DOHH2 (cell line): Measurements from ENCODE around the gene PCDHB7.
"Not testable (repeated sequence)": the region's sequence is repeated elsewhere in the genome, so short reads cannot be mapped to it uniquely, and the experiment has no call there.

Source experiments
- H3F3A ChIP-seq: fragments of 200-600 bp; sonication (generic), shearing (Covaris generic); 2 replicates; pipeline ENCODE4 v1.6.0; 2016; ENCODE audit warnings: antibody characterized with exemption, mild to moderate bottlenecking; ENCODE audit not compliant: control insufficient read depth, insufficient read depth
- H3K27ac ChIP-seq: fragments of 200-600 bp; sonication (generic); 2 replicates; pipeline ENCODE4 v1.5.1; 2014; ENCODE audit warnings: low read depth, mild to moderate bottlenecking, low read length, moderate library complexity
- H3K27me3 ChIP-seq: fragments of 200-600 bp; sonication (generic); 2 replicates; pipeline ENCODE4 v1.6.1; 2014; ENCODE audit warnings: mild to moderate bottlenecking, low read length, mixed read lengths; ENCODE audit not compliant: control insufficient read depth
- H3K36me3 ChIP-seq: fragments of 200-600 bp; sonication (generic); 2 replicates; pipeline ENCODE4 v1.6.1; 2014; ENCODE audit warnings: mild to moderate bottlenecking, low read length, moderate library complexity, mixed read lengths; ENCODE audit not compliant: control insufficient read depth
- H3K4me1 ChIP-seq: fragments of 200-600 bp; sonication (generic); 2 replicates; pipeline ENCODE4 v1.6.1; 2014; ENCODE audit warnings: mild to moderate bottlenecking, low read length, mixed read lengths; ENCODE audit not compliant: control insufficient read depth
- H3K4me2 ChIP-seq: fragments of 200-600 bp; sonication (generic); 2 replicates; pipeline ENCODE4 v1.6.0; 2014; ENCODE audit warnings: mild to moderate bottlenecking, low read length, moderate library complexity
- H3K4me3 ChIP-seq: fragments of 200-600 bp; sonication (generic); 2 replicates; pipeline ENCODE4 v1.5.1; 2014; ENCODE audit warnings: mild to moderate bottlenecking, low read length, mixed read lengths
- H3K79me2 ChIP-seq: fragments of 200-600 bp; sonication (generic); 2 replicates; pipeline ENCODE4 v1.6.1; 2014; ENCODE audit warnings: mild to moderate bottlenecking, low read length, mixed read lengths; ENCODE audit not compliant: control insufficient read depth
- H3K9me2 ChIP-seq: fragments of 200-600 bp; sonication (generic); replicated peaks from 2 replicates; pipeline ENCODE4 v1.6.1; 2014; ENCODE audit warnings: mild to moderate bottlenecking, low read length, mixed read lengths; ENCODE audit not compliant: control insufficient read depth
- H3K9me3 ChIP-seq: fragments of 200-600 bp; sonication (generic); 2 replicates; pipeline ENCODE4 v1.6.1; 2014; ENCODE audit warnings: antibody characterized with exemption, low read length, mixed read lengths; ENCODE audit not compliant: control insufficient read depth, insufficient read depth
- H4K20me1 ChIP-seq: fragments of 200-600 bp; sonication (generic); 2 replicates; pipeline ENCODE4 v1.6.0; 2014; ENCODE audit warnings: low read depth, mild to moderate bottlenecking, antibody characterized with exemption, low read length, moderate library complexity; ENCODE audit not compliant: control insufficient read depth, insufficient read depth
- CTCF ChIP-seq: fragments of 200-600 bp; sonication (generic); IDR thresholded peaks from one replicate; pipeline ENCODE4 v1.5.1; 2014; ENCODE audit warnings: antibody characterized with exemption, mild to moderate bottlenecking, low read depth, low read length; ENCODE audit not compliant: poor library complexity, severe bottlenecking
- EZH2phosphoT487 ChIP-seq: fragments of 200-600 bp; sonication (generic); IDR thresholded peaks from 2 replicates; pipeline ENCODE4 v1.6.1; 2017; ENCODE audit warnings: borderline replicate concordance, mild to moderate bottlenecking, antibody characterized with exemption, low read length, moderate library complexity, mixed read lengths

The PCDHB7 gene

GRCh38 chr5:141155540-141156374 lies 16.7 kb upstream of the PCDHB7 start:
- H3K9me2 ChIP-seq: no peaks in the 10 kb centered on the region
- H3K36me3 ChIP-seq: no peaks in the 10 kb centered on the region
- TF ChIP-seq CTCF: no peak
- no peak for TF ChIP-seq EZH2phosphoT487
- H3K4me3 ChIP-seq: no peak overlapping the region
- H3K27me3 ChIP-seq: no peaks in the 10 kb centered on the region
- no peaks in the 10 kb centered on the region for H3K4me1 ChIP-seq
- H3K9me3 ChIP-seq: no peaks in the 10 kb centered on the region
- H3K27ac ChIP-seq: no peak overlapping the region
- no peak overlapping the region for H3K4me2 ChIP-seq
- H3K79me2 ChIP-seq: no peaks in the 10 kb centered on the region
- no peaks in the 10 kb centered on the region for H3F3A ChIP-seq
- no peaks in the 10 kb centered on the region for H4K20me1 ChIP-seq

GRCh38 chr5:141157356-141157755 lies 15.1 kb upstream of the PCDHB7 start:
- not testable (repeated sequence) for H3K4me2 ChIP-seq, H3K27ac ChIP-seq, H3K27me3 ChIP-seq, H3F3A ChIP-seq, H3K9me3 ChIP-seq, H3K36me3 ChIP-seq, H3K79me2 ChIP-seq, H3K9me2 ChIP-seq, H3K4me3 ChIP-seq, H3K4me1 ChIP-seq, H4K20me1 ChIP-seq

- not testable (repeated sequence) for H3F3A ChIP-seq, H3K27me3 ChIP-seq, H3K4me1 ChIP-seq, H3K79me2 ChIP-seq, H3K36me3 ChIP-seq, H3K4me2 ChIP-seq, H4K20me1 ChIP-seq, H3K4me3 ChIP-seq, H3K9me2 ChIP-seq, H3K27ac ChIP-seq, H3K9me3 ChIP-seq
These were observed 14.5 kb upstream of the PCDHB7 start for GRCh38 chr5:141157901-141158300.

GRCh38 chr5:141174291-141175104 lies 2.1 kb downstream of the PCDHB7 start:
- H3F3A ChIP-seq, H4K20me1 ChIP-seq, H3K79me2 ChIP-seq, H3K4me3 ChIP-seq, H3K36me3 ChIP-seq, H3K9me3 ChIP-seq, H3K4me2 ChIP-seq, H3K27ac ChIP-seq, H3K9me2 ChIP-seq, H3K4me1 ChIP-seq, H3K27me3 ChIP-seq: not testable (repeated sequence)

- TF ChIP-seq CTCF (no peak), EZH2phosphoT487 (no peak)
- H3K36me3 ChIP-seq: no peaks in the 10 kb centered on the region
- no peaks in the 10 kb centered on the region for H3K9me3 ChIP-seq
- H3K27ac ChIP-seq: no peak overlapping the region
- H3K79me2 ChIP-seq: no peaks in the 10 kb centered on the region
- H3K27me3 ChIP-seq: no peaks in the 10 kb centered on the region
- no peaks in the 10 kb centered on the region for H3K9me2 ChIP-seq
- H3F3A ChIP-seq: no peaks in the 10 kb centered on the region
- no peaks in the 10 kb centered on the region for H4K20me1 ChIP-seq
- H3K4me2 ChIP-seq: no peak overlapping the region
- no peak overlapping the region for H3K4me3 ChIP-seq
- H3K4me1 ChIP-seq: no peaks in the 10 kb centered on the region
These were observed 3.5 kb downstream of the PCDHB7 start for GRCh38 chr5:141175933-141176332.

DNA sequence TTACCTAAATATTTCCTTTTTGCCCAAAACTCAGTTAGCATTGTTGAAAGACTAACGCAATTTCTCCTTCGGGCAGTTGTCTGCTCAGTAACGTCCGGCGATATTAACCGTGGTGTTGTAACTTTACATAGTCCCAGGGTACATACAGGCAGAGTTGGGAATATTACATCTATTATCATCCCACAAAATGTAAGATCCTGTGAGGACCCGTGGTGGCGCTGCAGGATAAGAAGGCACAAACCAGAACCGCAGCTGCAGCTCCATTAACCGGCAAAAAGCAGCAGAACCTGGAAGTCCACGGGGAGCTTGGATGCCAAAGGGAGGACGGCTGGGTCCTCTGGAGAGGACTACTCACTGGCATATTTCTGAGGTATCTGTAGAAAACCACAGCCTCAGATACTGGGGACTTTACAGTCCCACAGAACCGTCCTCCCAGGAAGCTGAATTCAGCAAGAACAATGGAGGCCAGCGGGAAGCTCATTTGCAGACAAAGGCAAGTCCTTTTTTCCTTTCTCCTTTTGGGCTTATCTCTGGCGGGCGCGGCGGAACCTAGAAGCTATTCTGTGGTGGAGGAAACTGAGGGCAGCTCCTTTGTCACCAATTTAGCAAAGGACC lies 5.2 kb downstream of the PCDHB7 start, which contains the start of gene PCDHB8:
Gene PCDHB8 (plus strand): TSS at position 214 of the 615 bp plus-strand sequence. CDS start 245 bp downstream, at position 459.
- H3K27me3 ChIP-seq, H3K9me2 ChIP-seq, H4K20me1 ChIP-seq, H3K4me2 ChIP-seq, H3F3A ChIP-seq, H3K4me3 ChIP-seq, H3K4me1 ChIP-seq, H3K36me3 ChIP-seq, H3K79me2 ChIP-seq, H3K27ac ChIP-seq, H3K9me3 ChIP-seq: not testable (repeated sequence)
